GM21619 (cell line): ENCODE data around the gene FCHO1.
"Not testable (repeated sequence)": the region's sequence is repeated elsewhere in the genome, so short reads cannot be mapped to it uniquely, and the experiment has no call there.

ENCODE experiments used
- ATAC-seq: cut with Tn5 transposase; IDR thresholded peaks from one replicate; pipeline ENCODE4 v1.9.1; 2021; ENCODE audit not compliant: unreplicated experiment

FCHO1 gene

DNA sequence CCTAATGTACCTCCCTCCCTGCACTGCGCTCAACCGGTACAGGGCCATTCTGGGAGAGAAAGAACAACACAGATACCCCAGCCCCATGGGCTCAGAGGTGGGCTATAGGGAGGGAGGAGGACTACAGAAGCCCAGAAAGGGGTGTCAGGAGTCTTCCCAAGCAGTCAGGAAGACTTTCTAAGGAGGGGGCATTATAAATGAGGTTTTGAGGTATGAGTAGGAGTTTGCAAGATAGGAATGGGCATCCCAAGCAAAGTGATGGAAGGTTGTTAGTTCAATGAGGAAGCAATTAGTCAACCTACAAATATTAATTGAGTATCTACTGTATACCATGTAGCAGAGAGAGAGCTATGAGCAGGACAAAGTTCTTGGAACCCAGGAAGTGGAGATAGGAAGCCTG lies 37.4 kb downstream of the FCHO1 start:
- no peak for ATAC-seq

DNA sequence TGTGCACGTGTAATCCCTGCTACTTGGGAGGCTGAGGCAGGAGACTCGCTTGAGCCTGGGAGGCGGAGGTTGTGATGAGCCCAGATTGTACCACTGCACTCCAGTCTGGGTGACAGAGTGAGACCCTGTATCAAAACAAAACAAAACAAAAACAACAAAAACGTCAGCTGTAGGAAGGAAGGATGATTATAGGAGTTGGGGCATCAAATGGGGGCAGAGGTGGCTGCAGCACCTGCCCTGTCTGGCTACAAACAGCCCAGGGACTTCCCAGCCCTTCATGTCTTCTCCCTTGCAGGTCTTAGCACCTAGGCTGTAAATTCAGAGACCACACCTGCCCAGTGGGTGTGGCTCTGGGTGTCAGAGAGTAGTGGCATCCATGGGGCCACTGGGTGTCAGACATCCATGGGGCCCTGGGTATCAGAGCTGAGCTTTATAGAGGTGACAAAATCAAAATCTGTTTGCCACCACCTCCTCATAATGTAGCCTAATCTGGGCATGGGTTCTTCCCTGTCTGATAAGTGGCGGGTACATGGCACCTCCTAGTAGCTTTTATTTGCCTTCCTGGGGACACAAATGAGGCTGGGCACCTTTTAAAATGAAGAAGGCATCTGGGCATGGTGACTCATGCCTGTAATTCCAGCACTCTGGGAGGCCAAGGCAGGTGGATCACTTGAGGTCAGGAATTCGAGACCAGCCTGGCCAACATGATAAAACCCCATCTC lies 38.9 kb downstream of the FCHO1 start:
- no peak for ATAC-seq

DNA sequence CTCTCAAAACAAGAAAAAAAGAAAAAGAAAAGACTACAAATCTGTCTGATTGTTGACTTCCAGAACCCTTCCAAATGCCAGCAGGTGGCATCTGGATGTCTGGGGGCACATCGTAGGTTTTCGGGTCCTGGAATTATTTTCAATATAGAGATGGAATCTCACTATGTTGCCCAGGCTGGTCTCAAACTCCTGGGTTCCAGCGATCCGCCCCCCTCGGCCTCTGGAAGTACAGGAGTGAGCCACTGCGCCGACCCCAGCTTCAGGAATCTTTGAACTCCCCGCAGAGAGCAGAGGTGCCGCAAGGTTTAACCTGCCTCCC lies 43.1 kb downstream of the FCHO1 start:
- ATAC-seq, result no peak

DNA sequence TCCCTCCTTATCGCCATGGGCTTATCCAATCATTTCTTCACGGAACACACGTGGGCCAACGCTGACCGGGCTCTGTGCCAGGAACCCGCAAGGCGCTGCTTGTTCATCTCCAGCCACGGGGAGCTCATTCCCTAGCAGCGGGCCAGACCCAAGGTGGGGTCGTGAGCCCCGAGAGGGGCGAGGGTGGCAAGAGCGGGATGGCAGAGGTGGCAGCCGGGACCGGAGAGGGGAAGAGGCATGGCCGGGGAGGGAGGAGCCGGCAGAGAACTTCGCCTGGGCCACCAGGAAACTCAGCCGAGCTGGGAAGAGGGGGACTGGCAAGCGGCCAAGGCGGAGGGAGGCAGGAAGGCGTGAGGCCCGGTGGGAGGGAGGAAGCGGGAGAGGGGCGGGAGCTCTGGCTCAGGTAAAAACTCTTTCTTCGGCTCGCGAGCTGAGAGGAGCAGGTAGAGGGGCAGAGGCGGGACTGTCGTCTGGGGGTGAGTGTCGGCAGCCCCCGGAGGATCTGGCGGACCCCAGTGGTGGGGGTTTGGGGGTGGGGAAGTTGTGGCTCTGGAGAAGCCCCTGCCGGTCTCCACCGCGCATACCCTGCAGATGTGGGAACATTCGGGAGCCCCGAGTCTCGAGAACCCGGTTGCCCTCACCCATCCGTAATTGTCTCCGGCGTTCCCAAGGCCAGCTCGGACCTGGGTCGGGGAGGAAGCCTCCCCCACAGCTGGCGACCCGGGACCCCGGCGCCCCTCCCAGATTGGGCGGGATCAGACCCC lies 43.6 kb downstream of the FCHO1 start, which contains the start of gene B3GNT3:
Gene B3GNT3, plus strand, starts transcription at position 408 of the 764 bp plus-strand sequence. CDS start 12,670 bp downstream, outside the sequence.
- ATAC-seq, result no peak

DNA sequence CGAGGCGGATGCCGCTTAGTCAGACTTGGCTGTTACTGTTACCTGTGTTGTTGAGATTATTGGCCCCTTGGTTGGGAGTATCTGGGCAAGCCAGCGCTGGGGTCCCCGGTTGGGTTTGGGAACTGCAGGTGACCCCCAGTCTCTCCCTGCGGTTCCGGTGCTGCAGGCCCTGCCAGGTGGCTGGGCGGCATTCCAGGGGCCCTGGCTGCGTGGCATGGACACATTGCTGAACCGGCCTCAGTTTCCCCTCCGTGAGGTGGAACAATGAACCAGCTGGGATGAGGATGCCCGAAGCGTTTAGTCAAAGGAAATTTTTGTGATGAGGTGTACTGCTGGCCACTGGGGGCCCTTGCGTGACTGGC lies 44.2 kb downstream of the FCHO1 start:
- no peak for ATAC-seq

DNA sequence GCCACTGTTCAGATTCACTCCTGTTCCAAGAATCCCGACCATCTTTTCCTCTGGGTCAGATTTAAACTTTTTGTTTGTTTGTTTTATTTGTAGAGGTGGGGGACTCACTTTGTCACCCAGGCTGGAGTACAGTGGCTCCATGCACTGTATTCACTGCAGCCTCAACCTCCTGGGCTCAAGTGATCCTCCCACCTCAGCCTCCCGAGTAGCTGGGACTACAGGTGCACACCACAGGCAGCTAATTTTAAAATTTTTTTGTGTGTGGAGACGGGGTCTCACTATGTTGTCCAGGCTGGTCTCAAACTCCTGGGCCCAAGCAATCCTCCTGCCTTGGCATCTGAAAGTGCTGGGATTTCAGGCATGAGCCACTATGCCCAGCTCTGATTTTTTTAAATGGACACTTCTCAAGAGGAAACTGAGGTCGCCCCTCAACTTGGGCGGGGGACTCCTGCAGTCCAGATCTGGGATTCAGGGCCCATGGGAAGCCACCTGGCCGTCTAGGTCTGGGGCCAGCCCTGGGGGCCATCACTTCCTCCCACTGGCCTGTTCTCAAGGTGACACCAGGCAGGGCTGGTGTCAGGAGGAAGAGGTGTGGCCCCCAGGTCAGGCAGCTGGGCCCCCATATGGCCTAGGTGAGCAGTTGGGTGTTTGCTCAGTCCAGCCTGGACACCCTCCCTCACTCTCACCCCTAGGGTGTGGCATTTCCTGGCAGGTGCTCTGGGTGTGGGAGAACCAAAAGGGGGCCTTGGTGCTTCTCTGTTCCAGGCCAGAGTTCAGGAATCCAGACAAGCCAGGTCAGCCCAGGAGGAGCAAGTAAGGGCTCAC lies 44.9 kb downstream of the FCHO1 start:
- no peak for ATAC-seq

DNA sequence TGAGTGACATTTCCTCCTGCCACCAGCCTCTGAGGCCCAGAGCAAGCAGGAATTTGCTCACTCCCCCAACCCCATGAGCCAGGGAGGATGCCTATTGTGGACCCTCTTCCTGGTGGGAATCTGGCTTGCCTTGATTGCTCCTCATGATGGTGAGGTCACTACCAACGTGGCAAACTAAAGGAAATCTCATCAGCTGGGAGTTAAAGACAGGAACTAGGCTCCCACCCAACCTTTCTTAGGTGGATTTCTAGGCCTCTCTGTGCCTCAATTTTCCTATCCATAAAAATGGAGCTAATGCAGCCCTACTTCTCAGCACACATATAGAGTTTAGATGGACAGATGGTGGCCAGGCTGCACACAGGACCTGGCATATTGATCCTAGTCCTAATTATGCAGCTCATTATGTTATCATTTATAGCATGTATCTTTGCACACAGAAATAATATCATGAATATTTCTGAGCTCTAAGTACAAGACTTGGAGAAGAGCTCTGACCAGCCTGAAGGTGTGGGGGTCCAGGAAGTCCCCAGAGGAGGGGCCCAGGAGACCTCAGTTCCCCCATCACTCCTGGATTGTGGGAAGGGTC lies 45.7 kb downstream of the FCHO1 start:
- ATAC-seq, result no peak

DNA sequence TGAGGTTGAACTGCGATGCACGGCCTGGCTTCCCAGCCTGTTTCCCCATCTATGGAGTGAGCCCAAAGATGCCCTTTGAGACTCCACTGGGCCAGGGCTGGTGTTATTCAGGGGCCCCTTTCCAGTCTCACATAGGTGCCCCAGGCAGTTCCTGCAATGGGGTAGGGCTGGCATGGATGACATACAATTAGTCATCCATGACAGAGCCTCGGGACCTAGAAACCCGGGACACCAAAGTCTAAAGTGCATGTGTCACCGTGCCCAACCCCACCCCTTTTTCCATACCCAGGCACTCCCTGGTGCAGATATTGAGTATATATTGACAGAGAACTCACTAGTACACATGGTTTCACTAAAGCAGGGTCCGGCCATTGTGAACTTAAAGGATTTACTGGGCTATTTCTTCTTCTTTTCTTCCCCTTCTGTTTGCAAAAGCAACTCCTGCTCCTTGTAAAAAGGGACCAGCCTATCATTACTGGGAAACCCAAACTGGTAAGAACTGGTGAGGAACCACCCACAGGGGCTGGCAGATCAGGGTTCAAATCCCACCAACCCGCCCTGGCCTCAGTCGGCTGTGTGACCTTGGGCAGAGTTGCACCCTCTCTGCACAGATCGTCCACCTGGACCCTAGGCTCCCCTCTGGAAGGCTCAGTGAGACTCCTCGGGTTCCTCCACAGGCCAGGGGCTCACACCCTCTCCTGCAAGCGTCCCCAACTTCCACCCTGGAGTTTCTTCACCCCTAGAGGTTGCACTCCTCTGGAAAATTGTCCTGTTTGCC lies 46.3 kb downstream of the FCHO1 start:
- no peak for ATAC-seq

DNA sequence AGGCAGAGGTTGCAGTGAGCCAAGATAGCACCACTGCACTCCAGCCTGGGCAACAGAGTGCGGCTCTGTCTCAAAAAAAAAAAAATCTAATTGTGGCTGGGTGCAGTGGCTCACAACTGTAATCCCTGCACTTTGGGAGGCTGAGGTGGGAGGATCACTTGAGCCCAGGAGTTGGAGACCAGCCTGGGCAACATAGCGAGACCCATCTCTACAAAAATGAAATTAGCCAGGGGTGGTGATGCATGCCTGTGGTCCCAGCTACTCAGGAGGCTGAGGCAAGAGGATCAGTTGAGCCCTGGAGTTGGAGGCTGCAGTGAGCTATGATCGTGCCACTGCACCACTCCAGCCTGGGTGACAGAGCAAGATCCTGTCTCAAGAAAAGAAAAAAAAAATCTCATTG lies 47.3 kb downstream of the FCHO1 start:
- ATAC-seq, result not testable (repeated sequence)

DNA sequence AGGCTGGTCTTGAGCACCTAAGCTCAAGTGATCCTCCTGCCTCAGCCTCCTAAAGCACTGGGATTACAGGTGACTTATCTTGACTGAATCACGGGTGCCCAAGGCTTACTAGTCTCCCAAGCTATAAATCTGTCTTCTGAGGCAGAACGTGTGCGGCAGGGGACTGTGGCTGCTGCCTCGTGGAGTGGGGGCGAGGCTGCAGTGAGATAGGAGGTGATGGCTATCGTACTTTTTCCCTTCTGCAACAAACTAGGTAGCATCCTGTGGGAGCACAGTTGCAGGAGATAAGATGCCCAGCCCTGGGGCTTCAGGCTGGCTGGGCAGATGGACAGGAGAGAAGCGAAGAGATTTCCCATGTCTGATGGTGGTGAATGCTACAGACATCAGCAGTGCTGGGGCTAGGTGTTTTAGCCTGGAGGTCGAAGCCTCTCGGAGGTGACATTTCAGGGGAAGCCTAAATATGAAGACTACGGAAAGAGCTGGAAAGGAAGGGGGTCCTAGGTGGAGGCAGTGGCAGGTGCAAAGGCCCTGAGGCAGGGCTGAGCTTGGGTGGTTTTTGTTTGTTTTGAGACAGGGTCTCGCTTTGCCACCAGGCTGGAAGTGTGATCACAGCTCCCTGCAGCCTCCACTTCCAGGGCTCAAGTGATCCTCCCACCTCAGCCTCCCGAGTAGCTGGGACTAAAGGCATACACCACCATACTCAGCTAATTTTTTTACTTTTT lies 51.0 kb downstream of the FCHO1 start:
- no peak for ATAC-seq

DNA sequence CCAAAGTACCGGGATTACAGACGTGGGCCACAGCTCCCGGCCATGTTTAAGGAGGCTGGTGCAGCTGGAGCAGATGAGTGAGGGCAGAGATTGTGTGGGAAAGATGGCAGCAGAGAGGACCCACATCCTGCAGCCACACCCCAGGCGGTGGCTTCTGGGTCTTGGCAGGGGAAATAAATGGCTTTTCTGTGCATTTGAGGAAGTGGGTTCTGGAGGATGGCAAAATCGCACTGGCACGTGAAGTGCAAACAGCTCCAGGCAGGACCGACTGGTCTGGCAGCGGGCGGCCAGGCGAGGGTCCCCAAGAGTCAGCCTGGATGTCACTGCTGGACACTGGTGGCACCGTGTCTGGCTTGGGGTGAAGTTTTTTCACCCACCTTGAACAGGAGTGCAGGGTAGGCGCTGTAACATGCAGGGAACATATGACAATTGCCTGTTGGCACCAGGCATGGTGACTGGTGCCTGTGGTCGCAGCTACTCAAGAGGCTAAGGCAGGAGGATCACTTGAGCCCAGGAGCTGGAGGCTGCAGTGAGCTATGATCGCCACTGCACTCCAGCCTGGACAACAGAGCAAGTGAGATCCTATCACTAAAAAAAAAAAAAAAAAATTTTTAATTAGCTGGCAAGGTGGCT lies 52.1 kb downstream of the FCHO1 start:
- no peak for ATAC-seq

DNA sequence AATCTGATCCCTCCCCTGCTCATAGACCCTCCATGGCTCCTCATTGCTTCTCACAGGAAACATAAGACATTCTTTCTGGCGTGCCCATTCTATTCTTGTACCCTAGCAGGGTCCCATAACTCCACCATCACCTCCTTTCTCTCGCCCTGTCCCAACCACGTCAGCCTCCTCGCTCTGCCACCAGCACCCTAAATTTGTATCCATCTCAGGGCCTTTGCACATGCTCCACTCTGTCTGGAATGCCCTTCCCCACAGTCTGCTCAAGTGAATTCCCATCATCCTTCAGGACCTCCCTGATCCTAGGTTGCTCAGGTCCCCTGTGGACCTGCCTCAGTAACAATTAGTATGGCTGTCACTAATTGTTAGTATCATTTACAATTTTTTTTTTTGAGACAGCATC lies 54.1 kb downstream of the FCHO1 start:
- no peak for ATAC-seq

DNA sequence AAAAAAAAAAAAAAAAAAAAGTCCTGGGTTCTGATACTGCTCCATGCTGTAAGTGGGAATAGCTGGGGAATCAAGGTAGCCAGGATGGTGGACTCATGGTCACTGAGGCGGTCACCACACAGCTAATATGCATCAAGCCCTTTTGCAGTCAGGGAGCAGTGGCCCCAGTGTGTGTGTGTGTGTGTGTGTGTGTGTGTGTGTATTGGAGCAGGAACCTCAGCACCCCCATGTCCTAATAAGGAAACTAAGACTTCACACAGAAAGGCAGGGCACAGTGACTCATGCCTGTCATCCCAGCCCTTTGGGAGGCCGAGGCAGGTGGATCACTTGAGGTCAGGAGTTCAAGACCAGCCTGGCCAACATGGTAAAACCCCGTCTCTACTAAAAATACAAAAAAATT lies 55.7 kb downstream of the FCHO1 start:
- ATAC-seq, result no peak

DNA sequence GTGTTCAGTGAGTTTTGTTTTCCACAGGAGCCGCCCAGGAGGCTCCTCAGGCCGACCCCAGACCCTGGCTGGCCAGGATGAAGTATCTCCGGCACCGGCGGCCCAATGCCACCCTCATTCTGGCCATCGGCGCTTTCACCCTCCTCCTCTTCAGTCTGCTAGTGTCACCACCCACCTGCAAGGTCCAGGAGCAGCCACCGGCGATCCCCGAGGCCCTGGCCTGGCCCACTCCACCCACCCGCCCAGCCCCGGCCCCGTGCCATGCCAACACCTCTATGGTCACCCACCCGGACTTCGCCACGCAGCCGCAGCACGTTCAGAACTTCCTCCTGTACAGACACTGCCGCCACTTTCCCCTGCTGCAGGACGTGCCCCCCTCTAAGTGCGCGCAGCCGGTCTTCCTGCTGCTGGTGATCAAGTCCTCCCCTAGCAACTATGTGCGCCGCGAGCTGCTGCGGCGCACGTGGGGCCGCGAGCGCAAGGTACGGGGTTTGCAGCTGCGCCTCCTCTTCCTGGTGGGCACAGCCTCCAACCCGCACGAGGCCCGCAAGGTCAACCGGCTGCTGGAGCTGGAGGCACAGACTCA lies 56.5 kb downstream of the FCHO1 start:
- ATAC-seq, result no peak

DNA sequence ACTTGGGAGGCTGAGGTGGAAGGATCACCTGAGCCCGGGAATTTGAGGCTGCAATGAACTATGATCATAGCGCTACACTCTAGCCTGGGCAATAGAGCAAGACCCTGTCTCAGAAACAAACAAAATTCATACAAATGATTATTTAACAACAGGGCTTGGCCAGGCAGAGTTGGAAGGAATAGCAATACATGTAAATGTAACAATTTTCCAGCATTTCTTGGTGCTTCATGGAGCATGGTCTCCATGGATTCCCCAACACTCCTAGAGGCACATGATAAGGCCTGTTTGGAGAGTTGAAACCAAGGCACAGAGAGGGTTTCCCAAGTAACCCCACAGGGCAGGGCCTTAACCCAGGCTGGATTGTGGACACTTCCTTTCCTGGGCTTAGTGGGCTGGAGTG lies 59.8 kb downstream of the FCHO1 start:
- no peak for ATAC-seq

DNA sequence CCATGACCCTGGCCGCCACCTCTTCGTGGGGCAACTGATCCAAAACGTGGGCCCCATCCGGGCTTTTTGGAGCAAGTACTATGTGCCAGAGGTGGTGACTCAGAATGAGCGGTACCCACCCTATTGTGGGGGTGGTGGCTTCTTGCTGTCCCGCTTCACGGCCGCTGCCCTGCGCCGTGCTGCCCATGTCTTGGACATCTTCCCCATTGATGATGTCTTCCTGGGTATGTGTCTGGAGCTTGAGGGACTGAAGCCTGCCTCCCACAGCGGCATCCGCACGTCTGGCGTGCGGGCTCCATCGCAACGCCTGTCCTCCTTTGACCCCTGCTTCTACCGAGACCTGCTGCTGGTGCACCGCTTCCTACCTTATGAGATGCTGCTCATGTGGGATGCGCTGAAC lies 60.4 kb downstream of the FCHO1 start:
- no peak for ATAC-seq

DNA sequence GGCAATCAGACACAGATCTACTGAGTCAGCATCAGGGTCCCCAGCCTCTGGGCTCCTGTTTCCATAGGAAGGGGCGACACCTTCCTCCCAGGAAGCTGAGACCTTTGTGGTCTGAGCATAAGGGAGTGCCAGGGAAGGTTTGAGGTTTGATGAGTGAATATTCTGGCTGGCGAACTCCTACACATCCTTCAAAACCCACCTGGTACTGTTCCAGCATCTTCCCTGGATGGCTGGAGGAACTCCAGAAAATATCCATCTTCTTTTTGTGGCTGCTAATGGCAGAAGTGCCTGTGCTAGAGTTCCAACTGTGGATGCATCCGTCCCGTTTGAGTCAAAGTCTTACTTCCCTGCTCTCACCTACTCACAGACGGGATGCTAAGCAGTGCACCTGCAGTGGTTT lies 60.8 kb downstream of the FCHO1 start:
- no peak for ATAC-seq

DNA sequence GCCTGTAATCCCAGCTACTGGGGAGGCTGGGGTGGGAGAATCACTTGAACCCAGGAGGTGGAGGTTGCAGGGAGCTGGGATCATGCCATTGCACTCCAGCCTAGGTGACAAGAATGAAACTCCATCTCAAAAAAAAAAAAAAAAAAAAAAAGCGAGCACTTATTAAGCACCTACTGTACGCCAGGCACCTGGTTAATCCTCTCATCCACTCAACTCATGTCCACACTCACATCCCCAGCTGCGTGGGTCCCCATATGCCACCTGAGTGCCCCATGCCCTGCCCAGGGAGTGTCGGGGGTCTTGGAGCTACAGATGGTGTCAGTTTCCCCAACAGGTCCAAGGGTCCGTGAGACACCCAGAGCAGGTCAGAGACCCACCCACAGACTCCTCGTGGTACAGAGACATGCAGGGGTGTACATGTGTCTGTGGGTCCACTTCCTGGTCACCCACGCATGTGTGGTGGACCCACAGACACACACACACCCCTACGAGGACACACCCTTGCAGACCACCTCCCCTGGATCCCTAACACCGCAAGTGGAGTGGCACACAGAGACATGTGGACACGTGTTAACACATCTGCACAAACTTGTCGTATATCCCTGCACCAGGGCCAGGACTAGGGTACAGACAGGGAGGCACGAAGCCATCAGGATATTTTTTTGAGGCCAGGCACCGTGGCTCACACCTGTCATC lies 66.5 kb downstream of the FCHO1 start:
- ATAC-seq, result no peak

DNA sequence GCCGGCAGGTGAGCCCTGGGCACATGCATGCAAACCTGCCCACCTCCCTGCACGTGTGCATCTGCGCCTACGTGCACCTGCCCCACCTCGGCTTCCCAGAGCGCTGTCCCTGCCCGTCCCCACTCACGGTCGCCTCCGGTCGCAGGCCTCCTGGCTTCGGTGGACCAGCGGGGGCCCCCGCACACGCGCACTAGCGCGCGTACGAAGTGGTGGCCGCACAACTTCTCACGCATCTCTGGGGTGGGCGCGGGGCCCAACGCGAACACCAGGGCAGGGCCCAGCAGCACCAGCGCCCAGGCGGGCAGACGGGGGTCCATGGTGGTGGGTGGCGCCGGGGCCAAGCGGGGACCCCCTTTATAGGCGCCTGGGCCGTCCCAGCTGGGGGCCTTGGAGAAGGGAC lies 69.9 kb downstream of the FCHO1 start, which contains the start of gene INSL3:
Gene INSL3, minus strand, starts transcription at position 330 of the 400 bp plus-strand sequence. Its CDS starts 13 bp downstream, at position 317.
- no peak for ATAC-seq
